HG03521 (cell line): ENCODE results near the gene TULP4.
"Not testable (repeated sequence)": the region's sequence is repeated elsewhere in the genome, so short reads cannot be mapped to it uniquely, and the experiment has no call there.

Experiments used
- ATAC-seq: cut with Tn5 transposase; IDR thresholded peaks from one replicate; pipeline ENCODE4 v1.9.1; 2021; ENCODE audit warnings: mild to moderate bottlenecking, moderate library complexity; ENCODE audit not compliant: unreplicated experiment

The TULP4 gene

GRCh38 chr6:158295976-158296853, 16.1 kb upstream of the TULP4 start:
- not testable (repeated sequence) for ATAC-seq

DNA sequence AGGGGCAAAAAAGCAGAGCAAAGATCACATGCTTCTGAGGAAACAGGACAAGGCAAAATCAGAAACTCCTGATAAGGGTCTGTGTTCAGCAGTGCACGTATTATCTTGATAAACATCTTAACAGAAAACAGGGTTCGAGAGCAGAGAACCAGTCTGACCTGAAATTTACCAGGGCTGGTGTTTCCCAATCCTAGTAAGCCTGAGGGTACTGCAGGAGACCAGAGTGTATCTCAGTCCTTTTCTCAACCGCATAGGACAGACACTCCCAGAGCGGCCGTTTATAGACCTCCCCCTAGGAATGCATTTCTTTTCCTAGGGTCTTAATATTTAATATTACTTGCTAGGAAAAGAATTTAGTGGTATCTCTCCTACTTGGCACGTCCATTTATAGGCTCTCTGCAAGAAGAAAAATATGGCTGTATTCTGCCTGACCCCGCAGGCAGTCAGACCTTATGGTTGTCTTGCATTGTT, 15.4 kb upstream of the TULP4 start:
- ATAC-seq, result not testable (repeated sequence)

GRCh38 chr6:158297657-158298056, 14.6 kb upstream of the TULP4 start:
- ATAC-seq, result not testable (repeated sequence)

- ATAC-seq, result not testable (repeated sequence)
Observed at GRCh38 chr6:158300306-158301143, 11.7 kb upstream of the TULP4 start.

DNA sequence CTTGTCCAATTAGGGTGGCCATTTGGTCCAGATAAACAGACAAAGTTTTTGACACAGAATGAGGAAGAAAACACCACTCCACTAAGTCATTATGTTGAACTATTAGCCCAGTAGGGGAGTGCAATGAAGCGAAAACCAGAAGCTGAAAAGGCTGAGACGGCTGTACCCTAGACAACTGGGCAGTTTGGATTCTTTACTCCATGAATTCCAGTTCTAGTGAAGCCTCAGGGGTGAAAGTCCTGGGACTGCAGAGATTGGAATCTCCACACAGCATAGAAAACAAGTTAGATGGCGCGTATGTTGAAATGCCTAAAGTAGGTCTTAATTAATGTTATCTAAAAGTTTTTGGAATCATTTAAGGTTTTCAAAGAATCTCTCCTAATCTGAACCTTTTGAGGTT, 10.7 kb upstream of the TULP4 start:
- ATAC-seq, result not testable (repeated sequence)

DNA sequence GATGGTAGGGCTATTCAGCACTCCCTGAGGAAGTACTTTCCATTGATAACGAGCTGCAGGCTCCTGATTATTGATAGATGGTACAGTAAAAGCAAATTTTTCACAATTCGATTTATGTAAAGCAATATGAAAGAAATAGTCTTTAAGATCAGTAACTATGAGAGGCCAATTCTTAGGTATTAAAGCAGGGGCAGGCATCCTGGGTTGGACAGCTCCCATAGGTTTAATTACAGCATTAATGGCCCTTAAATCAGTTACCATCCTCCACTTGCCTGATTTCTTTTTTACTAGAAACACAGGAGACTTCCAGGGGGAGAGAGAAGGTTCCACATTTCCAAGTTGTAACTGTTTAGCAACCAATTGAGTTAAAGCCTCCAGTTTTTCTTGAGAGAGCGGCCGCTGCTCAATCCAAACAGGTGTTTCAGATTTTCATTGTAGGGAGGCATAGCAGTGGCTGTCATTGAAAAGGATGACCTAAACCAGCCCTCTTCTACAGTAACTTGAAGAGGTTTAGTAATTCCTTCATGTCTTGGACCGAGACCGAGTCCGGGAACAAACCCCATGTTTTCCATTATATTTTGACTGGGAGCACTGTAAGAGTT, 10.0 kb upstream of the TULP4 start:
- not testable (repeated sequence) for ATAC-seq

DNA sequence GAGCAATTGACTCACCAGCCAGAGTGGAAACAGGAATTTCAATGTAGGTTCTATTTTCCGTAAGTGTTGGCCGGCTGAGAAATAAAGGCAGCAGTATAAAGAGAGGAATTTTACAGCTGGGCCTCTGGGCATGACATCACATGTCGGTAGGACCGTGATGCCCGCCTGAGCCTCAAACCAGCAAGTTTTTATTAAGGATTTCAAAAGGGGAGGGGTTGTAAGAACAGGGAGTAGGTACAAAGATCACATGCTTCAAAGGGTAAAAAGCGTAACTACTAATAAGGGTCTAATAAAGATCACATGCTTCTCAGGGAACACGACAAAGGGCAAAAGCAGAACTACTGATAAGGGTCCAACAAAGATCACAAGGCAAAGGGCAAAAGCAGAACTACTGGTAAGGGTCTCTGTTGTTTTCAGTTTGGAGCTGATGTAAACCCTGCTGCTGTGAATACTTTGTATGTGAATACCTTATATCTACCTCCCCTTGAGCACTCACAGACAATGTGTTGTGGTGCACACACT, 9.0 kb upstream of the TULP4 start:
- ATAC-seq, result no peak

DNA sequence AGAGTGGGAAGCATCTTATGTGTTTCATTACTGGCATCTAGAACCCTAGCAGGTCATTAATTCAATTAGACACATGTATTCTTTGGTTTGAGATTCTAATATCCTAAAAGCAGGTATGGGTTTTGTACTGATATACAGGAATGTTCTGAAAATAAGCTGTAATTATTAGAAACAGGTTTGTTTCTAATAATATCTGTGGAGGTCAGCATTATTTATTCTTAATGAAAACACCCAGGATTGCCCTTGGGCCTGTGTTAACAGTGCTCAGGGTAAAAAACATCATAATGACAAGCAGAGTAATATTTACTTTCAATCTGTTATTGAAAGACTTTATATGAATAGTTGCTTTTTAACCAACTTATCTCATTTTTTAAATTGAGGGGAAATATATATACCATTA, 8.0 kb upstream of the TULP4 start:
- no peak for ATAC-seq

DNA sequence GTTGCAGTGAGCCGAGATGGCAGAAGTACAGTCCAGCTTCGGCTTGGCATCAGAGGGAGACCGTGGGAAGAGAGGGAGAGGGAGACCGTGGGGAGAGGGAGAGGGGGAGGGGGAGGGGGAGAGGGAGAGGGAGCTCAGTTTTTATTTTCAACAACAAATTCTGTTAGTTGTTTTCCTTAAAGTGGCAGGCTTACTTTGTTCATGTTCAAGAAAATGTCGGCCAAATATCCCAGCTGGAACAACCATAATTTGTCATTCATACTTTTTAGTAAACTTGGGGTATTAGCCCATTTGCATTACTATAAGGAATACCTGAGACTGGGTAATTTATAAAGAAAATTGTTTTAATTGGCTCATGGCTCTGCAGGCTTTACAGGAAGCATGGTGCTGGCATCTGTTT, 2.5 kb upstream of the TULP4 start:
- no peak for ATAC-seq

- ATAC-seq, result no peak
Observed at GRCh38 chr6:158311193-158311592, 1.1 kb upstream of the TULP4 start.

DNA sequence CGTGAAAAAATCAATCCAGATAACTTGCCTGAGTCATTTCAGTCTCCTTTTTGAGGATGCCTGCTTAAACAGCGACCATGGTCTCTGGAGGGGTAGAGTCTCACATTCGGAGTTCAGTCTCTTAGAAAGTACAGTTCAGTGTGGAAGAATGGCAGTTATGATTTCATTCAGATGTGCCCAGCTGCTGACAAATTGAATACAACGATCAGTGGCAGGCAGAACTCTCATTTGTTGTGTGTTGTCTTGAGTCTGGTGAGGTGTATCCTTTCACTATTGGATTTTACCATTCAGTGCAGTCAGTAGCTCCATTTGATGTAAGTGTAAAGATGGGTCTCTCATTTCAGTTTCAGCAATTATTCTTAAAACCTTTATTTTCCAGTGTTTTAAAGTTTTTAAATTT, 639 bp upstream of the TULP4 start:
- no peak for ATAC-seq

- ATAC-seq, result no peak
Observed at GRCh38 chr6:158312672-158313397, 570 bp downstream of the TULP4 start.

DNA sequence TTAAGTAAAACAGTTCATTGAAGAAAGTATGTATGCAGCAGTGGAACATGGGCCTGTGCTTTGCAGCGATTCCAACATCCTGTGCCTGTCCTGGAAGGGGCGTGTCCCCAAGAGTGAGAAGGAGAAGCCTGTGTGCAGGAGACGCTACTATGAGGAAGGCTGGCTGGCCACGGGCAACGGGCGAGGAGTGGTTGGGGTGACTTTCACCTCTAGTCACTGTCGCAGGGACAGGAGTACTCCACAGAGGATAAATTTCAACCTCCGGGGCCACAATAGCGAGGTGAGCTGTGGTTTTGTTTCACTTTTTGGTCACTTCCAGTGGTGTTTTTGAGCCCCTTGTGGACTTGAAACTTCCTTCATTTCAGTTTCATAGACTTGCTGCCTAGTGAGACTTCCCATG, 1.7 kb downstream of the TULP4 start:
- no peak for ATAC-seq

DNA sequence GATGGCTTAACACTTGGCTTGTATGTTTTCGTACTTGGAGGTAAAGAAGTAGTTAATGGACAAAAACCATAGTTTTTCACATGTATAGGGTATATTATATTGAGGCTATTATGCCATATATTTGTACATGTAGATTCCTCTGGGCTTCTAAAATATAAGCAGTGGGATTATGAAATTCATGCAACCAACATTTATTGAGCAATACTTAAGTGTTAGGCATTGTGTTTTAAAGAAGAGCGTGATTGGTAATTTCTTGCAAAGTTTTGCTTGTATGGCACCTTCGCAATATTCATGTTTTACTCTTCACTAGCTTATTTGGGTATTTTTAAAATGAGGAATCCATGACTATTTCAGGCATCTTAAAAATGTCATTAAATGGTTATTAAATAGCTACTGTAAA, 2.5 kb downstream of the TULP4 start:
- ATAC-seq, result no peak

DNA sequence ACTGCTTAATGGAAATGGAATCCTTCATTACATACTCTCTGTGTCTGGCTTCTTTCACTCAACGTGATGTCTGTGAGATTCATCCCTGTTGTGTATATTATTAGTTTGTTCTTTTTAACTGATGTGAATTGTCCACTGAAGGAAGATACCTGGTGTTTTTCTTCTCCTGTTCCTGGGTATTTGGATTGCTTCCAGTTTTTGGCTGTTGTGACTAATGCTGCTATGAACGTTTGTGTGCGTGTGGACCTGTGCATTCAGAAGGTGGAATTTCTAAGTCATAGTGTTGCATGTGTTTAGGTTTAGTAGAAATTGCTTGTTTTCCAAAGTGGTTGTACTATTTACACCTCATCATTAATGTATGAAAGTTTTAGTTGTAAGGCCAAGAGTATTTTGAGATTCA, 3.8 kb downstream of the TULP4 start:
- ATAC-seq, result no peak

DNA sequence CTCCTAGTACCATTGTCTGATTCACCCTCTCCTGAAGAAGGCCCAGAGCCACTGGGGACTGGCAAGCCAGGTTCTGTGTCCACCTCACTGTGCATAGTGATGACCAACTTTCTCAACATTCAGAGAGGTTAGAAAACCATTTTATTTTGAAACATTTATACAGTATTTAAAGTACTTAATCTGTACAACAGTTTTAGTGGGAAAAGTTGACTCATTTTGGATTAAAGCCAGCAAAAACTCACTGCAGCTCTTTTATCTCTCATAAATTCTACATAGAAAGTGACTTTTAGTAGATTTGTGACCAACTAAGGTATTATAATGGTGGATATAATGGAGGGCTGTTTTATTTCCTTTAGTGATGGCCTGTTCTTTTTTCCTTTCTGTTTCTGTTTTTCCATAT, 9.7 kb downstream of the TULP4 start:
- no peak for ATAC-seq

DNA sequence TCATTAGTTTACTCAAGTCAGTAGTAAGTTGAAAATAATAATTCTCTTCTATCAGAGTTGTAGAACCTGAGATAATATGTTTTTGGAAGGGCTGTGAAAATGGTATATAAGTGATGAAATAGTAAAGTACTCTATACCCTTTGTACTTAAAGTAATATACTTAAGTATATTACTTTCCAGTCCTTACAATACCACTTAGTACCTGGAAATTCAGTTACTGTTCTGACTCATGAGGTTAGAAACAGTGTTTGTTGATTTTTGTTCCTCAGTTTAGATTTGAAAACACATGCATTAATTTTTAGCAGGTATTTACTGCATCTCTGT, 10.1 kb downstream of the TULP4 start:
- ATAC-seq, result no peak

GRCh38 chr6:158322724-158323560, 10.7 kb downstream of the TULP4 start:
- ATAC-seq, result peak; percentile 74

DNA sequence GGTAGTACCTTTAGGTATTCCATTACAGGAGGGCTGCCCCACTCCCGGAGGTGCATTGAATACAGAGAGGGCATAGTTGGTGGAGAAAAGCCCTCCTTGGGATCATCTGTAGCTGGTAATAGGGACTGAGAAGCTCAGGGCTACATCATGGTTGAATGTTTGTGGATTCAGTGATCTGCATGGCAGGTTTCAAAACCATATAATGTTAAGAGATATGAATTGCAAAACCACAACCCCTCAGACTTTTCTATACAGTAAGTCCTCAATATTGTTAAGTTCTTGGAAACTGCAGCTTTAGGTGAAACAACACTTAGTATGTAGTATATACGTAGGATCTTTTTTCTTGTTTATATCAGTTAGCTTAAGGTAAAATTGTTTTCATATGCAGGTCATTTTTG, 11.3 kb downstream of the TULP4 start:
- ATAC-seq, result peak; percentile 35

- no peak for ATAC-seq
Observed at GRCh38 chr6:158324136-158324535, 11.9 kb downstream of the TULP4 start.
